Adipocyte (in vitro differentiated cells): ENCODE data around the gene HYPK.

Source experiments
- DNase-seq: peaks from one replicate; pipeline ENCODE4 v3.0.0-alpha.2; 2015; ENCODE audit warnings: low read depth
- H3K27me3 ChIP-seq: replicated peaks from 2 replicates; pipeline ENCODE4 v1.7.0; 2013; ENCODE audit warnings: mild to moderate bottlenecking, low read length, moderate library complexity; ENCODE audit not compliant: control insufficient read depth, insufficient read depth
- H3K36me3 ChIP-seq: 2 replicates; pipeline ENCODE4 v1.7.0; 2013; ENCODE audit warnings: low read length, mild to moderate bottlenecking, moderate library complexity; ENCODE audit not compliant: control insufficient read depth, insufficient read depth, severe bottlenecking
- H3K4me1 ChIP-seq: 2 replicates; pipeline ENCODE4 v1.7.0; 2013; ENCODE audit warnings: mild to moderate bottlenecking, low read length, moderate library complexity; ENCODE audit not compliant: control insufficient read depth, insufficient read depth
- H3K4me3 ChIP-seq: 2 replicates; pipeline ENCODE4 v1.7.0; 2013; ENCODE audit warnings: mild to moderate bottlenecking, low read length, moderate library complexity
- H3K9ac ChIP-seq: 2 replicates; pipeline ENCODE4 v1.7.0; 2013; ENCODE audit warnings: mild to moderate bottlenecking, low read length, moderate library complexity
- H3K9me3 ChIP-seq: 2 replicates; pipeline ENCODE4 v1.7.0; 2013; ENCODE audit warnings: mild to moderate bottlenecking, low read length, moderate library complexity; ENCODE audit not compliant: control insufficient read depth

HYPK gene

DNA sequence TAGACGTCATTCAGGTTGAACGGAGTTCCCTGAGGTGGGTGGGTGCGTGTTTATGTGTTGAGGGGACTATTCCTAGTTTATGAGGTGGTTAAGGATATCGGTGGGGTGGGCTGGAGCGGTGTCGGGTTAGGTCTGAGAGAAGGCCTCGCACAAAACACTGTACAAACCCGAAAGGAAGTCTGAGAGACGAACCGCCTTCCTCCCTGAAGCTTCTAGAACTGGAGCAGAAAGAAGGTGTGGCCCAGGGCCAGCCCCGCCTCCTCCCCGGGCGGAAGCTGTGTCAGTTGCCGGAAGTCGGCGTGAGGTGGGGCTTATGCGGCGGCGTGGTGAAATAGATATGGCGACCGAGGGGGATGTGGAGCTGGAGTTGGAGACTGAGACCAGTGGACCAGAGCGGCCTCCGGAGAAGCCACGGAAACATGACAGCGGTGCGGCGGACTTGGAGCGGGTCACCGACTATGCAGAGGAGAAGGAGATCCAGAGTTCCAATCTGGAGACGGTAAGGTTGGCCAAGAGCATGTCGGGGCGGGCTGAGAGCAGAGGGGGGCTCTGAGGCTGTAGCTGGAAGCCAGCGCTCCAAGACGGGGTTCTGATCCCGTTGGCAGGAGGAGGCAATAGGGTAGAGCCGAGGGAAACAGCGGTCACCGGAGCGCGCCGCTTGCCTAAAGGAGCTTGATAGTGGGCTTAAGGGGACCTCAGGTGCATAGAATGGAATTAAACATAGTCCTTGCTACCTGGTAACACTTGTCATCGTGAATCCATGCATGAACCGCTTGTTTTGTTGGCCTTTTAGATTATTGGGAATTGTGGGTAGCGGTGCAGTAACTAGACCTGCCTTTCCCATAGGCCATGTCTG lies at the start of gene HYPK:
TSS of gene HYPK (plus strand) at position 314 of the 856 bp plus-strand sequence. CDS start at position 338, 24 bp downstream.
- Histone ChIP-seq H3K4me1 (peaks cover 38% of the 10 kb centered on the region), H3K4me3 (peak within 1 kb of the TSS; percentile 96), H3K9me3 (no peaks in the 10 kb centered on the region), H3K36me3 (peaks cover 54% of the 10 kb centered on the region), H3K9ac (peak within 1 kb of the TSS; percentile 97), H3K27me3 (no peaks in the 10 kb centered on the region)
- peak; percentile 95 for DNase-seq

DNA sequence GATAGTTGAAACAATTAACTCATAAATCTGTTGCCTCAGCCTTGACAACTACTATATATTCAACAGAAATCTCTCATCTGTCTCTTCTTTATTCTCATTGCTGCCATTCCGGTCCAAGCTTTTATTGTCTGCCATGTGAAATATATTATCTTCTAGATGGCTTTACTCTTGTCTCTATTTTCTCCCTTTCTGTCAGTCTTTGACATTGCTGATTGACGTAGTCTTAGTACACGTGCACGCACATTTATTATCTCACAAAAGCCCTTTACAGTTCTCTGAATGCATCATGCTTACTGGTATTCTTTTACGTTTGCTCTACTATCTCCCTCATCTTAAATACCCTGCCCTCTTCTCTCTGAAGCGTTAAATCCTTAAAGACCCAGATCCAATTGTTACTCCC lies 48.5 kb upstream of the HYPK start:
- H3K4me3 ChIP-seq, result no peak overlapping the region
- H3K9ac ChIP-seq, result no peak overlapping the region
- DNase-seq, result no peak
- H3K36me3 ChIP-seq, result peaks cover 42% of the 10 kb centered on the region
- H3K4me1 ChIP-seq, result peaks cover 17% of the 10 kb centered on the region
- no peaks in the 10 kb centered on the region for H3K27me3 ChIP-seq
- no peaks in the 10 kb centered on the region for H3K9me3 ChIP-seq

- peak; percentile 43 for DNase-seq
- H3K27me3 ChIP-seq, result no peaks in the 10 kb centered on the region
- no peak overlapping the region for H3K4me3 ChIP-seq
- H3K4me1 ChIP-seq, result peaks cover 6% of the 10 kb centered on the region
- no peaks in the 10 kb centered on the region for H3K9me3 ChIP-seq
- no peak overlapping the region for H3K9ac ChIP-seq
- peaks cover 91% of the 10 kb centered on the region for H3K36me3 ChIP-seq
Observed at GRCh38 chr15:43762824-43763223, 37.6 kb upstream of the HYPK start.

DNA sequence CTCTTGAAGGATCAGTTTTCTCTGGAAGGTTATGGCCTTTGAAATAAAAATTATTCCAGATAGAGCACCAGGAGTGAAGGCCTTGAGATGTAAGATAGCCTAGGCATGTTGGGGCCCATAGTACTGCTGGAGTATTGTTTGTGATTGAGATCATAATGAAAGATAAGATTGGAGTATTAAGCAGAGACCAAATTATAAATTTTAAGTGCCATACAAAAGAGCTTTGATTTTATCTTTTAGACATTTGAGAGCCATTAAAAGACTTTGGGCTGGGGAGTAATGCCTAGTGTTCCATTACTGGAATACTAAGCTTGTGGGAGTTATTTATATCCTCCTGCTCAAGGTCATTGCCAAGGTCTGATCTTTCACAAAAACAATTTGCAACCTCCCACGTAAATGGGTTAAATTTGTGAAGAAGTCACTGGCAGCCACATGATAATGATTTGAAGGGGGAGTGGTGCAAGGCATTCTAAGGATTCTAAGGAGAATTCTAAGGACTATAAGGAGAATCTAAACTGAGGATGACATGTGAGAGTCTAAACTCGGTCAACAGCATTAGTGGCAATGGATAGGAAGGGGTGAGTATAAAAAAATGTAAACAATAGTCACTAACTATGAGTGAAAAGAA lies 36.5 kb upstream of the HYPK start:
- Histone ChIP-seq H3K4me1 (peaks cover 6% of the 10 kb centered on the region), H3K9me3 (no peaks in the 10 kb centered on the region), H3K4me3 (no peak overlapping the region), H3K36me3 (peaks cover 92% of the 10 kb centered on the region), H3K9ac (no peak overlapping the region), H3K27me3 (no peaks in the 10 kb centered on the region)
- no peak for DNase-seq

DNA sequence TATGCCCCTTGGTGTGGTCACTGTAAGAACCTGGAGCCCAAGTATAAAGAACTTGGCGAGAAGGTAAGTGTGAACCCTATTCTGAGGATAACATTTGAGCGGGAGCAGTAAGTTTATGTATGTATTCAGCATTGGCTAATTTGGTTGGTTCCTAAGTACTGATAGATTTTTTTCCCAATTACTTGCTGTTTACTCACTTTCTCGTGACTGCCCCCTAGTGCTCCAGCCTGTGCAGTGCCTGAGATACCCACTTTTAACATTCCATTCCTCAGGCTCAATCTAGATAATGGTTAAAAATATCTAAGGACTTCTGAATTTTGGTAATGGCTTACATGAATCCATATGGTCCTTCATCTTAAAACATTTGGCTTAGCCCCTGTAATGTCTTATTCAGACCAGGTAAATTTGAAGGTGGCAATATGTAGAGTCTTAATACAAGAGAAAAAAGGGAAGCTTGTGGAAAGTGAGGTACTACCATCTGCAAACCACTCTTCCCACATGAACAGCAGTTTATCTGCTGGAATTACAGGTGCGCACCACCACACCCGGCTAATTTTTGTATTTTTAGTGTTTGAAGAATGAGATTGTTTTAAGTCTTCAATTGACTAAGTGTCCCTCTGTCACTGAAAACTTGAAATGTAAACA lies 30.7 kb upstream of the HYPK start:
- Histone ChIP-seq H3K27me3 (no peaks in the 10 kb centered on the region), H3K9ac (no peak overlapping the region), H3K9me3 (no peaks in the 10 kb centered on the region), H3K4me1 (peaks cover 11% of the 10 kb centered on the region), H3K36me3 (peaks cover 93% of the 10 kb centered on the region), H3K4me3 (no peak overlapping the region)
- peak; percentile 89 for DNase-seq

- no peaks in the 10 kb centered on the region for H3K9me3 ChIP-seq
- H3K9ac ChIP-seq, result peak overlapping the region; percentile 33
- H3K36me3 ChIP-seq, result peaks cover 72% of the 10 kb centered on the region
- H3K27me3 ChIP-seq, result no peaks in the 10 kb centered on the region
- DNase-seq, result peak; percentile 24
- H3K4me3 ChIP-seq, result no peak overlapping the region
- H3K4me1 ChIP-seq, result peaks cover 17% of the 10 kb centered on the region
Observed at GRCh38 chr15:43771816-43772215, 28.6 kb upstream of the HYPK start.

GRCh38 chr15:43772624-43773023 lies 27.8 kb upstream of the HYPK start:
- no peaks in the 10 kb centered on the region for H3K27me3 ChIP-seq
- no peaks in the 10 kb centered on the region for H3K9me3 ChIP-seq
- H3K4me1 ChIP-seq, result peaks cover 20% of the 10 kb centered on the region
- H3K36me3 ChIP-seq, result peaks cover 64% of the 10 kb centered on the region
- H3K4me3 ChIP-seq, result no peak overlapping the region
- no peak overlapping the region for H3K9ac ChIP-seq
- no peak for DNase-seq

GRCh38 chr15:43774062-43774461 lies 26.3 kb upstream of the HYPK start:
- no peak overlapping the region for H3K9ac ChIP-seq
- H3K4me3 ChIP-seq, result no peak overlapping the region
- no peaks in the 10 kb centered on the region for H3K9me3 ChIP-seq
- peaks cover 49% of the 10 kb centered on the region for H3K36me3 ChIP-seq
- no peaks in the 10 kb centered on the region for H3K27me3 ChIP-seq
- DNase-seq, result no peak
- H3K4me1 ChIP-seq, result peaks cover 21% of the 10 kb centered on the region

- peak; percentile 44 for DNase-seq
- Histone ChIP-seq H3K4me3 (no peak overlapping the region), H3K27me3 (no peaks in the 10 kb centered on the region), H3K9ac (no peak overlapping the region), H3K36me3 (peaks cover 35% of the 10 kb centered on the region), H3K9me3 (no peaks in the 10 kb centered on the region), H3K4me1 (peaks cover 21% of the 10 kb centered on the region)
Observed at GRCh38 chr15:43775411-43775965, 24.9 kb upstream of the HYPK start.

DNA sequence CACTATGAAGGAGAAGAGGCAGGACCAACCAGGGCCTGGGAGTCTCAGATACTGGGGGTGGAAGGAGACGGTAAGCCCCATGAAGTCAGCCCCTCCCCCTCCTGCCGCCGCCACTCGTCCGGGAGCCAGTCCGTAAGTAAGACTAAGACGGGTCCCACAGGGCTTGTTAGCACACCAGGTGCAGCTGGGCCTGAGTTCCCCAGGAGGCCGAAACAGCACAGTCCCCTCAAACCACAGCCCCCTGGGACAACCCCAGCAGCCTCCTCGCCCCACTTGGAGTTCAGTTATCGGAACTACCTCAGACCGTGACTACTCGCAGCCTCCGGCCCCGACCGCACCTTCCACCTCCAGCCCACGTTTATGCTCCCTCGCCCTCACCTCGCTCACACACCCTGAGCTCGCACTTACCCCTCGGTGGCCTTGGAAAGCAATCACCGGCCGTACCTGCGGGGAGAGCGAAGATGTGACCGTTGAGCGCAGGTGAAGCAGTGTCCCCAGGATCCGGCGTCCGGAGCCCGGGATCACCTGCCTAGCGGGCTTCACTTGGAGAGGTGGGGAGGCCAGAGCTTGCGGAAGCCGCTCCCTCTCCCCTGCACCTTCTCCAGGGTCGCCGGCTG lies 24.2 kb upstream of the HYPK start:
- DNase-seq, result no peak
- peaks cover 28% of the 10 kb centered on the region for H3K36me3 ChIP-seq
- H3K4me3 ChIP-seq, result peak overlapping the region; percentile 92
- H3K27me3 ChIP-seq, result no peaks in the 10 kb centered on the region
- H3K4me1 ChIP-seq, result peaks cover 21% of the 10 kb centered on the region
- H3K9me3 ChIP-seq, result no peaks in the 10 kb centered on the region
- peak overlapping the region; percentile 60 for H3K9ac ChIP-seq
